HCT116 (cell line): ENCODE results near the gene SEMA5B.

Experiments
- CTCF ChIP-seq, 3 experiments: fragments of 200-600 bp in 1 of 3; sonication (generic) in 1 of 3; IDR thresholded peaks in 2 of 3; conservative IDR thresholded peaks in 1 of 3; 2 replicates each; pipeline ENCODE4 v1.5.1; 2012 to 2017; ENCODE audit warnings: low read depth in 2 of 3, low read length in 2 of 3, antibody characterized with exemption in 1 of 3, borderline replicate concordance in 1 of 3, control low read depth in 1 of 3, mild to moderate bottlenecking in 1 of 3, mixed read lengths in 1 of 3, mixed run types in 1 of 3, moderate library complexity in 1 of 3; ENCODE audit not compliant: insufficient read depth in 1 of 3
- JUND ChIP-seq: IDR thresholded peaks from 2 replicates; pipeline ENCODE4 v1.6.1; 2012
- ZFX ChIP-seq: fragments of 450-650 bp; IDR thresholded peaks from 2 replicates; pipeline ENCODE4 v1.6.1; 2017

DNA sequence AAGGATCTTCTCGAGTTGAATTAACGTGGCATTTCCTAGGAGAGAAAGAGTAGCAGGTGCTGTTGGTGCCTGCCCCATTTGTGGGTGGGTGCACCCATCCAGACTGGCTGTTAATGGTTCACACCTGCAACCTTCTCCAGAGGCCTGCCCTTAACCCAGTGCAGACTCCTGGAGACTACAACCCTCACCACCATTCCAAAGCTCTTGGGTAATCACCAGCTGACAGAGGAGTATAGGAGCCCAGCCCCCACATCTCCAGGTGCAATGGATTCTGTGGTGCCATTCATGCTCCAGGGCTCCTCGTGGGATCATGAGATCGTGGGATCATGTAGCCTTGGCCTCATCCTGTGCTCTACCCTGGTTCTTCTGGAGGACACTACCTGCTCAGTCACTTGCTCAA lies 60.2 kb downstream of the SEMA5B start:
- TF ChIP-seq CTCF (IDR thresholded peaks at IDR 0.05 in 2 of 3, conservative IDR thresholded peaks at IDR 0.05 in 1 of 3; ENCODE audit: borderline replicate concordance in 1 of 3, insufficient read depth in 1 of 3, low read depth in 2 of 3, low read length in 2 of 3) = no peak
- no peak for TF ChIP-seq ZFX
- TF ChIP-seq JUND = no peak
